GM06990 (cell line): ENCODE results near the gene GRAMD2A.

Source experiments
- DNase-seq: peaks from one replicate; pipeline ENCODE4 v3.0.0-alpha.2; 2011; ENCODE audit not compliant: insufficient read length; ENCODE audit errors: extremely low read depth
- H3K27me3 ChIP-seq: replicated peaks from 2 replicates; pipeline ENCODE4 v1.6.0; 2011; ENCODE audit warnings: low read length; ENCODE audit not compliant: control insufficient read depth, insufficient read depth
- H3K36me3 ChIP-seq: 2 replicates; pipeline ENCODE4 v1.5.1; 2011; ENCODE audit warnings: low read length; ENCODE audit not compliant: control insufficient read depth, insufficient read depth
- H3K4me3 ChIP-seq: replicated peaks from 2 replicates; pipeline ENCODE4 v1.5.1; 2011; ENCODE audit warnings: low read depth, mild to moderate bottlenecking, control low read depth, low read length
- TF ChIP-seq, protein P1 (sequence below): IDR thresholded peaks from 2 replicates; pipeline ENCODE4 v1.5.1; 2011; ENCODE audit warnings: low read length, control low read depth, mild to moderate bottlenecking, inconsistent platforms; ENCODE audit not compliant: insufficient read depth, poor library complexity, severe bottlenecking

The GRAMD2A gene

DNA sequence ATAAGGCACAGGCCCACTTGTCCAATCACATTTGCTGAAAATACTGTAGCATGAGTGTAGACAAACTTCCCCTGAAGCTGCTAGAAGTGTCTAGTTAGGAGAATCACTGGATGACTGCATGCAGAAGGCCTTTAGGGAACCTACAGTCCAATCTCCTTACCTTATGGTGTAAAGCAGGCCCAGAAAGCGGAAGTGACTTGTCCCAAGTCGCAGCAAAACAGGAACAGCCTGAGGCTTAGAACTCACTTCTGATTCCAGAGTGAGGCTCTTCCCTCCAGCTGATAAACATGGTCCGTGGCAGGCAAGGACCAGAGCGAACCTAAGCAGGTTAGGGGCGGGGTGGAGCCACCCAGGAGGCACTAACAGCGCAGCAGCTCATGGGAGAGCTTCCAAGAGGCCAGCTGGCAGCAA lies 2.5 kb downstream of the GRAMD2A start:
- DNase-seq, result no peak
- Histone ChIP-seq H3K4me3 (no peak overlapping the region), H3K27me3 (no peaks in the 10 kb centered on the region), H3K36me3 (peaks cover 19% of the 10 kb centered on the region)
- TF ChIP-seq, protein P1, sequence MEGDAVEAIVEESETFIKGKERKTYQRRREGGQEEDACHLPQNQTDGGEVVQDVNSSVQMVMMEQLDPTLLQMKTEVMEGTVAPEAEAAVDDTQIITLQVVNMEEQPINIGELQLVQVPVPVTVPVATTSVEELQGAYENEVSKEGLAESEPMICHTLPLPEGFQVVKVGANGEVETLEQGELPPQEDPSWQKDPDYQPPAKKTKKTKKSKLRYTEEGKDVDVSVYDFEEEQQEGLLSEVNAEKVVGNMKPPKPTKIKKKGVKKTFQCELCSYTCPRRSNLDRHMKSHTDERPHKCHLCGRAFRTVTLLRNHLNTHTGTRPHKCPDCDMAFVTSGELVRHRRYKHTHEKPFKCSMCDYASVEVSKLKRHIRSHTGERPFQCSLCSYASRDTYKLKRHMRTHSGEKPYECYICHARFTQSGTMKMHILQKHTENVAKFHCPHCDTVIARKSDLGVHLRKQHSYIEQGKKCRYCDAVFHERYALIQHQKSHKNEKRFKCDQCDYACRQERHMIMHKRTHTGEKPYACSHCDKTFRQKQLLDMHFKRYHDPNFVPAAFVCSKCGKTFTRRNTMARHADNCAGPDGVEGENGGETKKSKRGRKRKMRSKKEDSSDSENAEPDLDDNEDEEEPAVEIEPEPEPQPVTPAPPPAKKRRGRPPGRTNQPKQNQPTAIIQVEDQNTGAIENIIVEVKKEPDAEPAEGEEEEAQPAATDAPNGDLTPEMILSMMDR, result no peak

DNA sequence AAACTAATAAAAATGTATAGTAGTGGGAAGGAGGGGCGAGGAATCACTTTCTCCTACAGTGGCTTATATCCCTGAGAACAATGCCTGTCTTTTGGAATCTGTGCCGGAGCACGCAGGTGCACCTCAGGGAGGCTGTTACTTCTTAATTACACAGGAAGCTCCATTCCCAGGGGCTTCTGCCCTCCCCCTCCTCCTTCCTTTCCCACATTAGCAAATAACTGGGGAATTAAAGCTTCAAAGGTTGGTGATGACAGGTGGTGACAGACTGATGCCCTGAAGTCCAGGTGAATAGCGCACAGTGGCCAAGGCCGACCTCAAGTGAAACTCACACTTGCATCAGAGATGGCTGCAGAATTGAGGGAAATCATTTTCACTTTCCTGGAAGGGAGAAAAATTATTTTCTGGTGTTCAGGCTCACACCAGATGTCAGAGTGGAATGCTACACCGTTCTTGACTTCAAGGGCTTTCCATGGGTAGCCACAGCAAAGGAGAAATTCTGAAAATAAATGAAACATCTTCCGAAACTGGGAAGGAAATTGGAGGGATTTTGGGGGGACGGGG lies 3.7 kb downstream of the GRAMD2A start:
- DNase-seq, result no peak
- Histone ChIP-seq H3K4me3 (no peak overlapping the region), H3K27me3 (no peaks in the 10 kb centered on the region), H3K36me3 (peaks cover 9% of the 10 kb centered on the region)
- TF ChIP-seq, protein P1, result no peak

DNA sequence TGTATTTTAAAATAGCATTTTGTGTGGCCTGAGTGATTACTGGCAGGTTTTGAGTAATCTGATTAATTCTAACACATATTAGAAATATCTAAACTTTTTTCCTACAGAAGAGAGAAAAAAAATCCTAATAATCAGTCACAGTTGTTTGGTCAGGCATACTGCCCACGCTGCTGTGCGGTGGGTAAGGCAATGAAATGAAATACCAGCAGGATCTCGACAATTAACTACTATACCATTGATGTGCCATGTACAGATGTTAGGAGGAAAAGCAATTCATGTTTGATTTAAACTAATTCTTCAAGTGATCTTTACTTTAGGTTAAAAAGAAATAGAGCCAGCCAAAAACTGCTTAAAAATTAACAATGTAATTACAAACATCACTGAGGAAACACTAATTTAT lies 5.2 kb downstream of the GRAMD2A start:
- no peaks in the 10 kb centered on the region for H3K36me3 ChIP-seq
- DNase-seq, result no peak
- TF ChIP-seq, protein P1, result no peak
- no peak overlapping the region for H3K4me3 ChIP-seq
- H3K27me3 ChIP-seq, result no peaks in the 10 kb centered on the region

DNA sequence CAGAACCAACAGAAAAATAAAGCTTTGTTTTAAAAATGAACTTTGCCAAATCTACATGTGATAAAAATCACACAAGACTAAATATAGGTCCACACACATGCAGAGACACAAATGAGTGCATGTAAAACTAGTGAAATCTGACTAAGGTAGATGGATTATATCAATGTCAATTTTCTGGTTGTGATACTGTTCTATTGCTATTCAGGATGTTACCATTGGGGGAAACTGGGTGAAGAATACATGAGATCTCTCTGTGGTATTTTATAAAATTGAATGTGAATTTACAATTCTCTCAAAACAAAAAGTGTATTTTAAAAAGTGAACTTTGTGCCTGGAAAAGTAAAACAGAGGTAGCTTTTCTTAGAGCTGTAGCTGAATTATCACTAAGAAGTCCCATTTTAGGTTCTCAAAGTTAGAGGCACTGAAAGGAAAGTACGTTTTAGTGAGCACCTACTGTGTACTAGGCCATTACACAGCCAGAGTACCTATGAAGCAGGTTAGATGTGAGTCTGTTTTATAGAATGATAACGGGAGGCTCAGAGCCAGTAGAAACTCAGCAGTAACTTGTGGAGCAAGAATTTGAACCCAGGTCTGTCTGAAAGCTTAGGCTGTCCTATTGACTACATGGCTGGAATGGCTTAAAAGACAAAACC lies 8.2 kb downstream of the GRAMD2A start:
- Histone ChIP-seq H3K4me3 (no peak overlapping the region), H3K36me3 (no peaks in the 10 kb centered on the region), H3K27me3 (no peaks in the 10 kb centered on the region; the same call in 1 of the 2 replicates)
- TF ChIP-seq, protein P1, result no peak
- no peak for DNase-seq

DNA sequence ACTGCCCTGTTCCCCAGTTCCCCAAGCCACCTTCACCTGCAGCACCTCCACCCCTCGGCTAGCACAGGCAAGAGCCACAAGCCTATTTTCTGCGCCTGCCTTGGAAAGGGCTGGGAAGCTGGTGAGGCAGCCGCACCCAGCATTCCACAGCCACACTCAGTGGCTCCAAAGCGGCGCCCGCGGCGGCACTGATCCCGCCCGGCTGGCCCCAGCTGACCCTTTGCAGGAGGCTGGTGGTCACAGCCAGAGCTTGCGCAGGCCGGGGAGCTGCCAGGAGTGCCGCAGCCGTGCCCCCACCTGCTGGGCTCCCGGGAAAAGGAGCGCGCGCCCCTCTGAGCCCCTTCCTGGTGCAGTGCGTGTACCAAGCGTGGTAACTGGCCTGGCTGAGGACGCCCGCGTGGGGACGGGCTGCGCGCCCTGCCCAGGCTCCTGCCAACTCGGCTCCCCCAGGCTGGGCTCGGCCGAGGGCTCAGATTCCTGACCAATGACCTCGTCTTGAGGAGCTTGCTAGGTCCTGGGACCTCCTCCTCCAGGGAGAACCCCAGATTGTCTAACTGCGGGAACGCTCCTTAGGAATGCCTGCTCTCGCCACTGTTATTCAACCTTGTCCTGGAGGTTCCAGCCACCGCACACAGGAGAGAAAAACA lies 13.3 kb downstream of the GRAMD2A start:
- Histone ChIP-seq H3K4me3 (no peak overlapping the region), H3K27me3 (no peaks in the 10 kb centered on the region; the same call in none of the 2 replicates), H3K36me3 (no peaks in the 10 kb centered on the region)
- DNase-seq, result no peak
- TF ChIP-seq, protein P1, result no peak

DNA sequence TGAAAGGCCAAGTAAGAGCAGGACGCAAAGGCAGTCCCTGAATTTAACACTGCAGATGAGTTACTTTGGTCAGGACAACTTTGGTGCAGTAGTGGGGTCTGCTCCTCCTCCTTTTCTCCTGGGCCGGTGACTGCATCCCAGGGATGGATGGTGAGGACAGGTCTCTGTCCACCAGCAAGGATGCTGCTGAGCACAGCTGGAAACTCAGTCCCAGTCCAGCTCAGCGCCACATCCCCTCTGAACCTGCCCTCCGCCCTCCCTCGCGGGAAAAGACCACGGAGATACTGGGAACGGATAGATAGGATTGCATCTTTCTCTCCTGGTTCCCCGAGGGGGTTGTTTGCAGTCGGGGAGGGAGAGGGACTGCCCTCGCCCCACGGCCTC lies 13.8 kb downstream of the GRAMD2A start:
- Histone ChIP-seq H3K4me3 (no peak overlapping the region), H3K27me3 (no peaks in the 10 kb centered on the region; the same call in none of the 2 replicates)
- TF ChIP-seq, protein P1, result no peak

More for the DNA sequence above, 13.8 kb downstream of the GRAMD2A start:
- no peaks in the 10 kb centered on the region for H3K36me3 ChIP-seq
- DNase-seq, result no peak
